Activated effector memory CD4-positive, alpha-beta T cell treated with anti-CD3 and anti-CD28 coated beads, Interleukin-2, amount 50 U/mL, for 16 hours (primary cell): Measurements from ENCODE around the gene B4GALNT4.

Experiments used
- DNase-seq: peaks from one replicate; pipeline ENCODE4 v3.0.0-alpha.2; 2020

Gene B4GALNT4

DNA sequence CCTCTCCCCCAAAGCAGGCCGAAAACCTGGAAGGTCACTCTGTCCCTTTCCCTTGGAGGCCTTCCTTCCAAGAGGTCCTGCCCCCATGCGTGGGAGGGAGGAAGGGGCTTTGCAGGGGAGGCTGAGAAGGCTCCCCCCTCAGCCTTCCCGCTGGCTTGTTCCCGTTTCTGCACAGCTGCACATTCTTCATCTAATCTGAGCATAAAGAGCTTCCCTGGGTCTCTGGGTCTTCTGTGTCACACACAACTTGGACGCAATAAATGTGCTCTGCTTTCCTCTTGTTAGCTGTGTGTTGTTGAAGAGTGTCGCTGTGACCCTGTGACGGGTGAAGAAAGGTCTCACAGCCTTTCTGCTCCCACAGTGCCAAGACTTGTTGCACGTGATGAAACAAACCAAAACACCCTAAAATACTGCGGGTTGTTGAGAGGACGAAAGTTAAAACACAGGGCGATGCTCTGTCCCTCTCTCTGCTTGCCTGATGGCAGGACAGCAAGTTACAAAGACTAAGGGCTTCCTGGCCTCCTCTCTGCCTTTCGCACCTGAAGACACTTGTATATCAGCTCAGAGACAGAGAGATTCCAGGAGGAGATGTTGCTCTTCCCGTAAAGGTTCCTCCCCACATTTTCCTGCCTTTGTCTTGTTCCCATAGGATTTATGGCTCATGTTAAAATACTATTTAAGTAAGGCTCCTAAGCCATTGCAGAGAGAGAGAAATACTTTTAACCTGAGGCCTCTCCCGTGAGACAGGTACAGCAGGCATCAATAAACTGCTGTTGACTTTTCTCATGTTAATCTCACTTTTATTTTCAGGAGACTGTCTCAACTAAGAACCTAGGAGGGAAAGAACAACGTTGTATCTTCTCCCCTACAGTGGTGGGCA, 33.3 kb upstream of the B4GALNT4 start:
- DNase-seq = peak; percentile 31

DNA sequence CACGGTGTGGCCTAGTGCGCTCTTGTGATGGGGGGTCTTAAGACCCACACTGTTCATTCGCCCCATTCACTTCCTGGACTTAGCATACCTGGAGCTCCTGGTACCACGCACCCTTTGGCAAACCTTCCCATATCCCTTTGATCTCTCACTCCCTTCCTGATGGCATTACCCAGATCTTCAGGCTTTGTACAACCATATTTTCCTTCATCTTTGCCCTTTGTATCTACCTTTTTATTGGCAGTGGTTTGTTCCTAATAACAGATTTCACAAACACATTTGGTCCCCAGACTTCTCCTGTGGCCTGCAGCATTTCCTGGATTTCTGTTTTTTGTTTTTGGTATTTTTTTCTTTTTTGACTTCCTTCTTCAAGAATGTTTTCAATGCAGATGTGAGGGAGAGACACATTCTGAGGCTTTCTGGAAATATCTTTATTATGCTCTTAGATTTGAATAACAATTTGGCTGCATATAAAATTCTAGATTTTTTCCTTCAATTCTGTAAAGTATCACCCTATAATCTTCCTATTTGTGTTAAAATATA, 32.6 kb upstream of the B4GALNT4 start:
- no peak for DNase-seq

DNA sequence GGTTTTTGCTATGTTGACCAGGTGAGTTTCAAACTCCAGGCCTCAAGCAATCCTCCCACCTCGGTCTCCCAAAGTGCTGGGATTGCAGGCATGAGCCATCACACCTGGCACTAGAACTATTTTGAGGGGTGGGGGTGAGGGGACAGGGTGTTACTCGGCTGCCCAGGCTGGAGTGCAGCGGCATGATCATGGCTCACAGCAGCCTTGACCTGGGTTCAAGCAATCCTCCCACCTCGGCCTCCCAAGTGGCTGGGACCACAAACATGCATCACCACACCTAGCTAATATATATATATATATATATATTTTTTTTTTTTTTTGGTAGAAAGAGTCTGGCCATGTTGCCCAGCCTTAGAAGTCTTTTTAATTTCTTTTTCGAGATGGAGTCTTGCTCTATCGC, 31.6 kb upstream of the B4GALNT4 start:
- DNase-seq = peak; percentile 19

DNA sequence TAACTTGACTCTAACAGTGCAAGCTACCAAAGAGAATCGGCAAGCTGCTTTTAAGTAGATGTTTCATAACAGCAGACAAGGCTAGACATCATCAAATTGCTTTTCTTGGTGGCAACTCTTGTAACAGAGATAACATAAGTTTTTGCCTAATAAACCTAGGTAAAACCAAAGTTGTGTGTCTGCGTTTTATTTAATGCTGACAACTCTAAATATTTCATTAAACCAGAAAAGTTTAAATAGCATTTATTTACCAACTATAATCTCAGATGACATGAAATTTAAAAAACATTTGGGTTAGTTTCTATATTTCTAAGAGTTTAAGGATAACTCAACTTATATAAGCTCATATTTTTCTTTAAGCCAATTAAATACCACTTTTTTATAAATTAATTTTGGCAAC, 29.3 kb upstream of the B4GALNT4 start:
- DNase-seq = no peak

DNA sequence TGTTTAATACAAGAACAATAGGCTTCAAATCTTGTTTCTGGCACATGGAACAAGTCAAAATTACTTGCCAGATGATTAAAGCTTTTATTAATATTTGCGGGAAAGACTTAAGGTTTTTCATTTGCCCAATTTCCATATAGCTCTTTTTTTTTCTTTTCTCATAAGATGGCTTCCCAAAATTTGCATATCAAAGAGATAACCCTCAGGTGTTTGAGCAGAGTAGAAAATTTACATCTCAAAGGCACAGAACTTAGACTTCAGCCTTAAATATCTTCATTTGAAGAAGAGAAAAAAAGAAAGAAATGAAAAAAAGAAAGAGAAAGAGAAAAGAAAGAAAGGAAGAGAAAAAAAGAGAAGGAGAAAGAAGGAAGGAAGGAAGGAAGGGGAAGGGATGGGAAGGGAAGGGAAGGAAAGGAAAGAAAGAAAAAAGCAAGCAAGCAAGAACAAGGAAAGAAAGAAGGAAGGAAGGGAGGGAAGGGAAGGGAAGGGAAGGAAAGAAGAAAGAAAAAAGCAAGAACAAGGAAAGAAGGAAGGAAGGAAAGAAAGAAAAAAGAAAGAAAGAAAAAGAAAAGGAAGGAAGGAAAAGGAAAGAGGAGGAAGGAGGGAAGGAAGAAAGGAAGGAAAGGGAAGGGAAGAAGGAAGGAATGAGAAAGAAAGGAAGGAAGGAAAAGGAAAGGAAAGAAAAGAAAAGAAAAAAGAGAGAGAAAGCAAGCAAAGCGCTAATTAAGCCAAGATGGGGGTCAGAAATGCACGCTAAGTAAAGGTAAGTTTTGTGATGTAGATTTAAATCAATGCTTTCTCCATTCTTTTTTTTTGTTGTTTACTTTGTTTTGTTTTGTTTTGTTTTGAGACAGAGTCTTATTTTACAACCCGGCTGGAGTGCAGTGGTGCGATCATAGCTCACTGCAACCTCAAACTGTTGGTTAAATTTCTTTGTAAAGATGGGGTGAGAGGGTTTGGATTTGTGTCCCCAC, 28.5 kb upstream of the B4GALNT4 start:
- DNase-seq = no peak

DNA sequence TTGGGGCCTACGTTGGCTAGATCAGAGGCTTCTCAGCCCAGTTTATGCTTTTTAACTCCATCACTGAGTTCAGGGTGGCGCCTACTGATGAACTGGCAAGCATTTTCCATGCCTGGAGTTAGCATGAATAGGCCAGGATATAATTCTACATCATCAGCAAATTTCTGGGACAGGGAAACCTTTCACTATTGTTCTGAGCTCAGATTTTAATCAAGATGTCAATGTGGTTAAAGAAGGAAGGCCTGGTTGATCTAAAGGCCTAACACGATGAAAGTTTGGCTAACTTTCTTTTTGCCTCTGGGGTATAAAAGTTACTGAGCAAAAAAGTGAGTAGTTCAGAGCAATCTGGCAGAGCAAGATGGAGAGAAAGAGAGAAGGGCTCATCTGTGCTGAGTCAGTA, 27.0 kb upstream of the B4GALNT4 start:
- no peak for DNase-seq

DNA sequence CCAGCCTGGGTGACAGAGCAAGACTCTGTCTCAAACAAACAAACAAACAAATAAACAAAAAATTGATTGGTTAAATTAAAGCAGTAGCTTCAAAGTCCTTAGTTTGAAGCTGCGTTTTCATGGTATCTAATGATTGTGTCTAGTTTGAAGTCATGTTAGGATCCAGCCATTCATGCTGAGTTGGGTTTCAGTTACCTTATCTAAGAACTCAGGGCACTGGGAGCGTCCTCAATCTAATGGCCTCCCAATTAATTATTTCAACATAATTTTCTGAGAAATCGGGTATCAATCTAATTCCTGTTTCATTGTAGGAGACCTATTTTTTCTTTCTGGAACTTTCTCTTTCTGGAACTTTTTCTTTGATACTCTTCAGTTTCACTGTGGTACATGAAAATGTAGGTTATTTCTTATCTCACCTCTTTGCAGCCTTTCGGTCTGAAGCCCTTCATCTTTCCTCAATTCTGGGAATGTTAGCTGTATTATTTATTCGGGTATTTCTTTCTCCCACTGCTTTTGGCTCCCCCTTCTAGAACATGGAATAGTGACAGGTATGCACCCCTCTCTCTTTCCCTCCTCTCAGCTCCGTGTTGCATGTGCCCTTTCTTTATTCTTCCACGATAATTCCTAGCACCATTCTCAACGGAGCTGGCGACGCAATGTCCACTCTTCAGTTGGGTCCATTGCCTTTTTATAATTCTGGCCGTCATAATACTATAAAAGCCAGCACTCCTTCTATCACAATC, 24.3 kb upstream of the B4GALNT4 start:
- DNase-seq = no peak

DNA sequence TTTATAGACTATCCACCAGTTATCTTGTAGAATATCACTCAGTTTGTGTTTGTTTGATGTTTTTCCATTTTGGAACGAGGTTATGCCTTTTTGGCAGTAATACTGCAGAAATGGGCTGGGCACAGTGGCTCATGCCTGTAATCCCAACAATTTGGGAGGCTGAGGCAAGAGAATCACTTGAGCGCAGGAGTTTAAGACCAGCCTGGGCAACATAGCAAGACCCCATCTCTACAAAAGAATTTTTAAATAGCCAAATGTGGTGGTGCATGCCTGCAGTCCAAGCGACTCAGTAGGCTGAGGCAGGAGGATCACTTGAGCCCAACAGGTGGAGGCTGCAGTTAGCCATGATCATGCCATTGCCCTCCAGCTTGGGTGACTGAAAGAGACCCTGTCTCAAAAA, 22.8 kb upstream of the B4GALNT4 start:
- no peak for DNase-seq

DNA sequence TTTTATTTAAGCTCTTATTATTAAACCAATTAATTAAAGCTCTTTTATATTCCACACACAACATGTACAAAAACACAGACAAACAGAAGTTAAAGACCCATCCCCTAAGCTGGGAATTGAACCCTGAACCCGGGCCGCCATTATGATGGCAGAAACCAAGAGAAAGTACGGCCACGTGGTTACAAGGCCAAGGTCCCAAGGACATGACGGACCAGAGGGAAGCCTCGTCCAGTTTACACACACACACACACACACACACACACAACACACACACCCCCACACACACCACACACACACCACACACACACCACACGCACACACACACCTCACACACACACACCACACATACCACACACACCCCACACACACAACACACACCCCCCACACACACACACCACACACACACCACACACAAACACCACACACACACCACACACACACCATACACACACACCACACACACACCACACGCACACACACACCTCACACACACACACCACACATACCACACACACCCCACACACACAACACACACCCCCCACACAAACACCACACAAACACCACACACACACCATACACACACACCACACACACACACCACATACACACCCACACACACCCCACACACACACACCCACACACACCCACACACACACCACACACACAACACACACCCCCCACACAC, 19.9 kb upstream of the B4GALNT4 start:
- peak; percentile 50 for DNase-seq

DNA sequence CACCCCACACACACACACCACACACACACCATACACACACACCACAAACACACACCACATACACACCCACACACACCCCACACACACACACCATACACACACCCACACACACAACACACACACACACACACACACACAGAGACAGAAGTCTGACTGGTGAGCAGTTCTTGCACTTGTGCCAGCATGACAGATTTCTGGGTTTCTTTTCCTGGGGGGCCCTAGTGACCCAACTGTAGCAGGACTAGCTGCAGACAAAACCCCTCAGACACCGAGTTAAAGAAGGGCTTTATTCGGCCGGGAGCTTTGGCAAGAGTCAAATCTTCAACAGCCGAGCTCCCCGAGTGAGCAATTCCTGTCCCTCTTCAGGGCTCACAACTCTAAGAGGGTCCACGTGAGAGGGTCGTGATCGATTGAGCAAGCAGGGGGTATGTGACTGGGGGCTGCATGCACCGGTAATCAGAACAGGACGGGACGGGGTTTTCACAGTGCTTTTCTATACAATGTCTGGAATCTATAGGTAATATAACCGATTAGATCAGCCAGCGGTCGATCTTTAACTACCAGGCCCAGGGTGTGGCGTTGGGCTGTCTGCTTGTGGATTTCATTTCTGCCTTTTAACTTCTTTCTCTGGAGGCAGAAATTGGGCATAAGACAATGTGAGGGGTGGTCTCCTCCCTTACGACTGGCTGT, 19.1 kb upstream of the B4GALNT4 start:
- peak; percentile 2 for DNase-seq

DNA sequence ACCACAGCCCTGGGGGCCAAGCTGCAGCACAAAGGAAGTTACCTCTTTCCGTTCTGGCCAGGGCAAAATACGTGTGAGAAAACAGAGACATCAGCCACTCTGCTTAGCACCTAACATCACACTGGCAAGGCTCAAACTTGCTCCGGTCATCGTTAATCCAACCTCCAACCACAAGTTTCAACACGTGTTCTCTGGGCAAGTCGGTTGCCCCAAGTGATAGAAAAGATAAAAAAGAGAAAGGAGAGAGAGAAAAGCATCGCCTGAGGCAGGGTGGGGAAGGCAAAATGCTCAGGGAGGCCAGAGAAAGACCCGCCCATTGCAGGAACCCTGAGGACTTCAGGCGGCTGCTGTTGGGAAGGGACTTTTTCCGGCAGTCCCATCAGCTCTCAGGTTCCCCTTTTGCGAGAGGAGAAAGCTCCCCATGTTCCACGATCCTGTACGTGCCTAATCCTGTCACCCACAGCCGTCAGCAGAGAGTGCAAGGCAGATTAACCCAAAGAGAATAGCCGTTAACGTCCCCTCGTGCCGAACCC, 18.5 kb upstream of the B4GALNT4 start:
- DNase-seq = peak; percentile 53

DNA sequence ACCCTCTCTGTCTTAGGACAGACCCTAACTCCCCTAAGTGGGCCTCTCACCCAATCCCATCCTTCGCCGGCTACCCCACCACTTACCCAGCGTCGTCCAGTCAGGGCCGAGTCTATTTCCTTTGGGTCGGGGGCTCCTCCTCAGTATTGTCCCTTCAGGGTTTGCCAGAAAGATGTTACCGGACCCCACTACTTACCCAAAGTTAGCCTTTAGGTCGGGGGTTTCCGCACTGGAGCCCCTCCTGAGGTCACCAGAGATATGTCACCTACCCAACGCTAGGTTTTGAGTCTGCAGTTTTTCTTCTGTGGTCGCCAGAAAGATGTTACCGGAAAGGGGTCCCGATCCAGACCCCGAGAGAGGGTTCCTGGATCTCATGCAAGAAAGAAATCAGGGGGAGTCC, 17.9 kb upstream of the B4GALNT4 start:
- peak; percentile 57 for DNase-seq

DNA sequence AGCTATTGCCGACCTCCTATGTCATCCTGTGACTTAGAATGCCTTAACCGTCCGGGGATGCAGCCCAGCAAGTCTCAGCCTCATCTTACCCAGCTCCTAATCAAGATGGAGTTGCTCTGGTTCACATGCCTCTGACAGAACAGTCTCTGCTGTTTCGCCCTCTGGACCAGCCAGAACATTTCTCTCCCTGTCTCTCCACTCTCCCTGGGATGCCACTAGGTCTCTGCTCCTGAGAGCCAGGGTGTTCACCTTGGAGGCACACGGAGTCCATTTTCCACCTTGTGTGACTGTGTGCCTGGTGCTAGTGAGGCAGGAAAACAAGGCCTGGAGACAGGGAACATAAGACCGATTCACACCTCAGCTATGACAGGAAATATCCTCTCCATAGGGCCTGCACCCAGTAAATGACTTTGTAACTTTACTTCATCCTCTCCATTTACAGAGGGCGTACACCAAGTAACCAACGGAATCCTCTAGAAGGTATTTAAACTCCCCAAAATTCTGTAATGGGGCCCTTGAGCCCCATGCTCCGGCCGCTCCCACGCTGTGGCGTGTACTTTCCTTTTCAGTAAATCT, 16.8 kb upstream of the B4GALNT4 start:
- DNase-seq = peak; percentile 34

DNA sequence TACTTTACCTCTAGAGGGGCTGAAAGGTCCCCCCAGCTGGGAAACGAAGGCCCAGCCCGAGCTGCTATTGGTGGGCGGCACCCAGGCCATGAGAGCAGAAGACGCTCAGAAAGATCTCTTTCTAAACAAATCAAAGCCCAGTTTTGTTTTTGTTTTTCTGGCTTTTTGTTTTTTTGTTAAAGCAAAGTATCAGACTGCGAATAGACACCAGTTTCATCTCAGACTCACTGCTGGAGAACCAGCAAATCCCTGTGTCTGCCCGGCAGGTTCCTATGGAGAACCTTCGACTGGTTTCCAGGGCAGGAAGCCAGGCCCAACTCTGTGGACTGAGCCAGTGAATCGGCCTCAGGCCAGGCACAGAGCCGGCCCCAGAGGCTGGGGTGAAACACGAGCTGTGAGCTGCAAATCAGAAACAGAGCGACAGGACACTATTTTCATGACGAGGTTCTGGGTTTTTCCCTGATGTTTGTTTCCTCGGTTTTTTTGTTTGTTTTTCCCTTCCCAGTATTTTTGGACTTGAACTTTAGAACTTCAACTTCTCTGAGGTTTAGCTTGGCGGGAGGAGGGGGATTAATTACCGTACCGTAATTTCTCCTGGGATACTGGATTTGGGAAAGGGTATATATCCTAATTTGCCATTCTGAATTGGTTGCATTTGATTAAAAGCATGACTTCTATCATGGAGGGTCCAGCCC, 16.0 kb upstream of the B4GALNT4 start:
- DNase-seq = peak; percentile 61

DNA sequence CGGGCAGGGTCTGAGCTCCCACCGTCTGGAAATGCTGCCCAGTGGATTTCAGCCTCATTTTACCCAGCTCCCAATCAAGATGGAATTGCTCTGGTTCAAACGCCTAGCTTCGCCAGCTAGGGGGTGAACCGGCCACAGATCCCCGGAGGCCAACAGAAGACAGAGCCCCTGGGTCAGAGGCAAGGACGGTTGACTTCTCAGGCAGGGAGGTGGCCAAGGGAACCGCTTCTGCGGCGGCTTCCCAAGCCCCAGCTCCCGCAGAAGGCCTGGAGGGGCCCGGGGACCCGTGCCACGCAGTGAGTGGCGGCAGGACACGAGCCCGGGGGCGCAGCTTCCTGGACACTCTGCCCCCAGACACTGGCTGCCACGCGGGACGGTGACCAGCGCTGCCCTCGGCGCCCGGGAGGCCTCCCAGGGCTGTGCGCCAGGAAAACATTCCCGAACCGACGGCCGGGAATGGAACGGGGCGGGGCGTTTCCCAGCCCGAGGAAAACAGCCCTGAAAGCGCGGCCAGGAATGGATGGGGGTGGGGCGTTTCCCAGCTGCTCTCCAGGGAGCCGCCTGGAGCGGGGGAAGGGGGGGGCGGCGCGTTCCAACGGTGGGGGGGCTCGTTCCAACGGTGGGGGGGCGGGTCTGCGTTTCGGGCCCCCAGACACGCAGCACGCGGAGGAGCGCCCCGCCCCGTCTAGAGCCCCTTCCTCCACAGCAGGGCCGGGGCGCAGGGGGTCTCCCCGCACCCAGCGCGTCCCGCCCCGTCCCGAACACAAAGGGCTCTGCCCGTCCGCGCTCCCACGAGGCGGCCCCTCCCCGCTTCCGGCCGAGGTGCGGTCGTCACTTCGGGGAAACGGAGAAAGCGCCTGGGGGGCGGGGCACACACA, 13.5 kb upstream of the B4GALNT4 start:
- DNase-seq = peak; percentile 93

DNA sequence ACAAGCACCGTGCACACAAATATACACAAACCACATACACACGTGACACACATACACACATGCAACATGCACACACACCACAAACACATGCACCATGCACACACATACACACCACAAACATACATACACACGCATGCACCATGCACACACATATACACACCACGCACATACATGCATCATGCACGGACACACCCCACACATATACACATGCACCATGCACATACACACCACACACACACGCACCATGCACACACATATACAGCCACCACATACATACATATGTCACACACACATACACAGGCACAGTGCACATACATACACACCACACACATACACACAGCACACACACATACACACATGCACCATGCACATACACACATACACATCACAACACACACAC, 12.7 kb upstream of the B4GALNT4 start:
- peak; percentile 36 for DNase-seq

DNA sequence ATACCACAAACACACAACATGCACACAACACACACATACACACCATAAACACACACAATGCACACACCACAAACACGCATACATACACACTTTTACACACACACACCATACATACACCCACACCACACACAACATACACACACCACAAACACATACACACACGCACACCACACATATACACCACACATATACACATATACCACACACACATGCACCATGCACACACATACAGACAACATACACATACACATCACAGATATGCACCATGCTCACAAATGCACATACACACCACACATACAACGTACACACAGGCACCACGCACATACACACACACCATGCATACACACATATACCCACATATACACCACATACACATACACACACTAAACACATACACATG, 11.7 kb upstream of the B4GALNT4 start:
- peak; percentile 10 for DNase-seq

DNA sequence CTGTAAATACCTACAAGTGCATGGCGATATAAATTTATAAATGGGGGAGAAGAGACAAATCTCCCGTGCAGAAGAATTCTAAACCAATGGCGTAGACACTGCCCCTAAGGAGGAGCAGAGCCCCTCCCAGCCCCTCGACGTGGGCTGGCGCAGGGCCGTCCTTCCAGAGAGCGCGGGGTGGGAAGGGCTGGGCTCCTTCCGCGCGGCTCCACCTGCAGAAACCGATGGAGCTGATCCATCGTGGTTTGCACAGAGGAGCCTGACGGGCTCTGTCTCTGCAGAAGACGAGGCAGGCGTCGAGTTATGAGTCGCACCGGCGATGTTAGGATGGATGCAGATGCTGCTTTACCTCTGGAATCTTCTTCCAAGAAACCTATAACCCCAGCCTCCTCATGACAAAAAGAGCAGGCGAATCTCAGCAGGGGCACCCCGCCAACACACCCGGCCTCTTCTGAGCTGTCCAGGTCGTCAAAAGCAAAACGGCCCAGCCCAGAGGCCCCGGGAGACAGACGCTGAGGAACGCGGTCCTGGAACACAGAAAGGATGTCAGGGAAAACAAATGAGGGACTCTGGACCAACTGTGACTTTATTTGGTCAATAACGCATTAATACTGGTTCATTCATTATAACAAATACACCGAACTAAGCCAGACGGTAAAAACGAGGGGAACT, 11.0 kb upstream of the B4GALNT4 start:
- peak; percentile 34 for DNase-seq
